CD4-positive, alpha-beta T cell treated with Interleukin-21 for 1 hour (primary cell): ENCODE results near the gene LRP11.
"Not testable (repeated sequence)": the region's sequence is repeated elsewhere in the genome, so short reads cannot be mapped to it uniquely, and the experiment has no call there.

Experiments
- DNase-seq: peaks from one replicate; pipeline ENCODE4 v3.0.0-alpha.2; 2020

Gene LRP11, protein sequence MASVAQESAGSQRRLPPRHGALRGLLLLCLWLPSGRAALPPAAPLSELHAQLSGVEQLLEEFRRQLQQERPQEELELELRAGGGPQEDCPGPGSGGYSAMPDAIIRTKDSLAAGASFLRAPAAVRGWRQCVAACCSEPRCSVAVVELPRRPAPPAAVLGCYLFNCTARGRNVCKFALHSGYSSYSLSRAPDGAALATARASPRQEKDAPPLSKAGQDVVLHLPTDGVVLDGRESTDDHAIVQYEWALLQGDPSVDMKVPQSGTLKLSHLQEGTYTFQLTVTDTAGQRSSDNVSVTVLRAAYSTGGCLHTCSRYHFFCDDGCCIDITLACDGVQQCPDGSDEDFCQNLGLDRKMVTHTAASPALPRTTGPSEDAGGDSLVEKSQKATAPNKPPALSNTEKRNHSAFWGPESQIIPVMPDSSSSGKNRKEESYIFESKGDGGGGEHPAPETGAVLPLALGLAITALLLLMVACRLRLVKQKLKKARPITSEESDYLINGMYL

GRCh38 chr6:149863698-149864577, at the start of gene LRP11:
Gene LRP11, minus strand, starts transcription at chr6:149864359. Its CDS starts 339 bp downstream, at chr6:149864020.
- DNase-seq = peak; percentile 85

GRCh38 chr6:149913540-149914240, 49.5 kb upstream of the LRP11 start:
- DNase-seq = no peak

DNA sequence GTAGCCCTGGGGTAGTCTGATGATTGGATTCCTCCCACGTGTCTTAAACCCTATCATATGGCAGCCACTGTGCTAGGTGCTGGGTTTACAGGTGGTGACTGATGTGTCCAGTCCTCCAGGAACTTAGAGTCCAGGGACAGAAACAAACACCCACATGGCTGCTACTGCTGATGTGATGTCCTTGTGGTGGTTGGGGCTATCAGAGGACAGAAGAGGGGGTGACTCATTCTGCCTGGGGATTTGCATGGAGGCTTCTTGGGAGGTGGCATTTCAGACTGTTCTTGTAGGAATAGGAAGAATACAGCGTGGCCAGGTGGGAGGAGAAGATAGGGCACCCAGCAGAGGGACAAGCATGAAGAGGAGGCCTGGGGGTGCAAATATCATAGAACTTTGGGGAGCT, 48.9 kb upstream of the LRP11 start:
- no peak for DNase-seq

GRCh38 chr6:149912680-149913079, 48.5 kb upstream of the LRP11 start:
- not testable (repeated sequence) for DNase-seq

DNA sequence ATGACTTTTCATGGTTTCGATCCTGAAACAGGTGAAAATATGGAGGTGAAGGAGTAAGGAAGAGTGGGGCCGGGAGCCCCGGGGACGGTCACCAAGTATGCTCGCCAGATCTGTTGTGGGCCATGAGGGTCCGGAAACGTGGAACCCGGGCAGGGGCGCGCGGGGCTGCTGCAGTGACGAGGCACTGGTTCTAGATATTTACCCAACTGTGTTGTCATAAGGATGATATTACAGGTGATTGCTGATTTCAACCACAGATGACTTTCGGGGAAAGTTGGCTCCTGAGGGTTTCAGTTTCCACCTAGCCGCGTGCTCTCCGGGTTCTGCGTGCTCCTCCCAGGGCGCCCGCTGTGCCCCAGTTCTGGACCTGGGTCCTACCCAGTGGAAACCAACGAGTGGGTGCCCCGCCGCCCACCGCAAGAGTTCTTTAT, 46.6 kb upstream of the LRP11 start:
- DNase-seq = no peak

DNA sequence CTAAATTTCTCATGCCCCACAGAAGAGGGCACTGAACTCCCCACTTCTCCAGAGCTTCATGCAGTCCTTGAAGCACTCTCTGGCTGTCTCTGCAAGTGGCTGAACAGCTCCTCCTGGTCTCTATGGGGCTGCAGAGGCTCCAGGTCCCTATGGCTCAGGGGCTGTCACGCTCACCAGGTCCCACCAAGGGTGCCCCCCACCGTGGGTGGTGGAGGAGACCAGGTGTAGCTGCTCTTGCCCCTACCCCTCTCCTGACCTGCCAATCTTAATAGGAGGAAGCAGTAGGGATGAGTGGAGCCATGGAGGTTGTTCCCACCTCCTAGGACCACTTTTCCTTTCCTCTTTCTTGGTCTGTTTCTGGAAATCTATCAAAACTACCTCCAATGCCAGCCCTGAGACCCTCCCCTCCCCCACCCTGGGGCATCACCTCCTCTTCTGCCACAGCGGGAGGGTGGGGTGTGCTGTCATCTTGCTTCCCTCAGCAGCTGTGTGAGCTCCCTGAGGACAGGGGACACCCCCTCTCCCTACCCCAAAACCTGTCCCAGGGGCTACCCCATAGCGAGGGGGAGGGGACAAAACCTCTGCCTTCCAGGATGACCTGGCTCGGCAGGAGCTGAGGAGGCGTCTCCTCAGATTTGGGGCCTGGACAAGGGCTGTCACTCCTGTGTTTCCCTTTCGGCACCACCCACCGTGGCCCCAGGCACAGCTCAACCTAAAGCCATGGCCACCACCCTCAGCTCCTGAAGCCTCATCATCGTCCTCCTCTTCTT, 45.7 kb upstream of the LRP11 start:
- DNase-seq = no peak

GRCh38 chr6:149908480-149908879, 44.3 kb upstream of the LRP11 start:
- DNase-seq = not testable (repeated sequence)

- DNase-seq = no peak
These were observed 43.2 kb upstream of the LRP11 start for GRCh38 chr6:149907317-149907716.

DNA sequence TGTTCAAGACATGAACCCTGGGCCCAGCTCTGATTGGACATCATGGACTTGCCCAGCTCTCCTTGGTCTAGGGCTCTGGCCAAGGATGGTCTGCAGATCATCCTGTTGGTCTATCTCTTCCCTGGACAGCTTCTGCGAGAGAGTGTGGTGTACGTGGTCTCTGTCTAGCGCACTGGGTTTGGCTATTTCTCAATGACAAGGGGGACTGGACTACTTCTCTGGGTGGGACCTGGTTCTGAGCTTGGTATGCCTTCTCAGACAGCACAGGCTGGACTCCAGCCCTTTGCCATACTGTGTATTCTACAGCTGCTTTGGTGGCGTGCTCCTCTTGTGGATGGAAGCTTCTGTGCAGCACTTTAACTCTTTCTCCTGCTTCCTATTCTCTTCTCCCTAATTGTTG, 42.2 kb upstream of the LRP11 start:
- no peak for DNase-seq

GRCh38 chr6:149905911-149906371, 41.8 kb upstream of the LRP11 start:
- no peak for DNase-seq

DNA sequence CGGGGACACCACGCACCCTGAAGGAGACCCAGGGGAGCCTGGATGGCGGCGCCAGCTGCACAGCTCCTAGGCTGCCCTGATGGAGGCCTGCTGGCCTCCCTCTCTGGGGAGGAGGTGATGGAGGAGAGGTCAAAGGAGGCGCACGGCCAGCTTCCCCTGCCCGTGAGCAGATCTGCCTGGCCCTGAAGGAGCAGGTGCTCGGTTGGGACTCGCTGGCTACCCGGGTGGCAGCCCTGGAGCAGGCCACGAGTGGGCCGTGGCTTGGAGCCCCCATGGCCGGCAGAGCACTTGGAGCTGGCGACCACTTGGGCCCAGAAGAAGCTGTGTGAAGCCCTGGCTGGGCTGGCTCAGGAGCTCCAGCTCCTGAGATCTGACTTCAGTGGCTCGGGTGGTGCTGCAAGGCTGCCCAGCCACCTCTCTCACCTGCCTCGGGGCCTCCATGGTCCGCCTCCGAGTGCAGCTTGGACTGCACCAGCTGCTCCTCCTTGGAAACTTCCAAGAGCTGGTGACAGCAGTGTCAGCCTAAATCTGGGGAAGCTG, 41.3 kb upstream of the LRP11 start:
- no peak for DNase-seq

DNA sequence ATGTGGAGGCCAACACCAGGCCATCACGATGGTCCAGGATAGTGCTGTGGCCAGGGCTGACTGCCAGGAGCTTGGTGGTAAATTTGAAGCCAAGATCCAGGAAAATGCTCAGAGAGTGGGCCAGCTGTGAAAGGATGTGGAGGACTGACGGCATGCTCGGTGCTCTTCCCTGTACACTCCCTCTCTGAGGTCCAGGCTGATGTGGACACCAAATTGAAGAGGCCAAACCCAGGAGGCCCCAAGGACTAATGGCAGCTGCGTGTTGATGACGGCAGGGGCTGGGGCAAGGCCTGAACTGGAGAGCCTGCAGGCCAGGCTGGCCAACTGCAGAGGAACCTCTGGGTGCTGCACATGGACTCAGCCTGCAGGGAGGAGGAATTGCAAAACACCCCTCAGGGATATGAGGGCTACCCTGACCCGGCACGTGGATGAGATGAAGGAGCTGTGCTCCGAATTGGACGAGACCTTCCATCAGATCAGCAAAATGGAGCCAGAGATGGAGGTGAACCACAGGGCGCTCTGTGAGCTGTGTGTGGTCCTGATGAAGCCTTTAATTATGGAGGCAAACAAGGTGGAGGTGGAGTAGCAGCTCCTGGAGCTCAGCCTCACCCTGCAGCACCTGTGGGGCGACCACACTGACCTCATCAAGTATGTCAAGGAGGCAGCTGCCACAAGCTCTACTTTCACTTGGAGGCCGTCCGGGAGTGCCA, 40.7 kb upstream of the LRP11 start:
- DNase-seq = no peak

DNA sequence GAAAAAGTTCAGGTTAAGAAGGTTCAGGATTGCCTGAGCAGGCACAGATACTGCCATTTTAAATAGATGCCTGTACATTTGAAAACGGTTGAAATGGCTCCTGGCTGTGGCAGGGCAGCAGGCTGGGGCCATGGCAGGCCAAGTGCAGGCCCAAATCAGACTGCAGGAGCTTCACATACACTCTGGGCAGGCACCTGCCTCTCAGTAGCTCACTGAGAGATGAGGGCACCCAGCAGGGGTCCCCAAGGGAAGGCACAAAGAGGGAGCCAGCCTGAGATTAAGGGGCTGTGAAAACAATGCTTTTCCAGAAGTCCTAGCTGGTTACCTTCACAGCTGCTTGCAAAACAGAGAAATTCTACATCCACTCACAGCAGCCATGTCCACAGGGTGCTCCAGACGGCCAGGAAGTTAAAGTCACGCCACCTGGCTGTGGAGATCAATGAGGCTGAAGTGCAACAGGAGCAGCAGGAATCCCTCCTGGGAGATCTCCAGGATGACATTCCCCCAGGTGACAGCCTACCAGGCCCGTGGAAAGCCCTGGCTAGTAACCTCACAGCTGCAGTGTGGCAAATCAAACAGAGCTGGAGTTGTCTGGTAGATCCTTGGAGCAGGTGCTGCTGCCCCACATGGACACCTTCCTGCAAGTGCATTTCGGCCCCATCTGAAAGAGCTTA, 39.9 kb upstream of the LRP11 start:
- no peak for DNase-seq

GRCh38 chr6:149901444-149902140, 37.4 kb upstream of the LRP11 start:
- DNase-seq = no peak

- DNase-seq = no peak
These were observed 36.7 kb upstream of the LRP11 start for GRCh38 chr6:149900620-149901443.

- DNase-seq = no peak
These were observed 35.9 kb upstream of the LRP11 start for GRCh38 chr6:149899926-149900619.

GRCh38 chr6:149899486-149899885, 35.3 kb upstream of the LRP11 start:
- DNase-seq = no peak

GRCh38 chr6:149898966-149899365, 34.8 kb upstream of the LRP11 start:
- DNase-seq = no peak
